Measurements from ENCODE around the gene EIF2AK3.

EIF2AK3 gene

GRCh38 chr2:88590998-88591613 is 36.2 kb downstream of the EIF2AK3 start:
- H3K4me3 ChIP-seq (ENCODE audit: low read depth, low read length), result no peak overlapping the region
- TF ChIP-seq, protein P1, sequence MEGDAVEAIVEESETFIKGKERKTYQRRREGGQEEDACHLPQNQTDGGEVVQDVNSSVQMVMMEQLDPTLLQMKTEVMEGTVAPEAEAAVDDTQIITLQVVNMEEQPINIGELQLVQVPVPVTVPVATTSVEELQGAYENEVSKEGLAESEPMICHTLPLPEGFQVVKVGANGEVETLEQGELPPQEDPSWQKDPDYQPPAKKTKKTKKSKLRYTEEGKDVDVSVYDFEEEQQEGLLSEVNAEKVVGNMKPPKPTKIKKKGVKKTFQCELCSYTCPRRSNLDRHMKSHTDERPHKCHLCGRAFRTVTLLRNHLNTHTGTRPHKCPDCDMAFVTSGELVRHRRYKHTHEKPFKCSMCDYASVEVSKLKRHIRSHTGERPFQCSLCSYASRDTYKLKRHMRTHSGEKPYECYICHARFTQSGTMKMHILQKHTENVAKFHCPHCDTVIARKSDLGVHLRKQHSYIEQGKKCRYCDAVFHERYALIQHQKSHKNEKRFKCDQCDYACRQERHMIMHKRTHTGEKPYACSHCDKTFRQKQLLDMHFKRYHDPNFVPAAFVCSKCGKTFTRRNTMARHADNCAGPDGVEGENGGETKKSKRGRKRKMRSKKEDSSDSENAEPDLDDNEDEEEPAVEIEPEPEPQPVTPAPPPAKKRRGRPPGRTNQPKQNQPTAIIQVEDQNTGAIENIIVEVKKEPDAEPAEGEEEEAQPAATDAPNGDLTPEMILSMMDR (IDR thresholded peaks at IDR 0.05; ENCODE audit: low read depth, low read length, missing control alignments), result peak; percentile 65
- DNase-seq (ENCODE audit: low read depth), result peak; percentile 56

DNA sequence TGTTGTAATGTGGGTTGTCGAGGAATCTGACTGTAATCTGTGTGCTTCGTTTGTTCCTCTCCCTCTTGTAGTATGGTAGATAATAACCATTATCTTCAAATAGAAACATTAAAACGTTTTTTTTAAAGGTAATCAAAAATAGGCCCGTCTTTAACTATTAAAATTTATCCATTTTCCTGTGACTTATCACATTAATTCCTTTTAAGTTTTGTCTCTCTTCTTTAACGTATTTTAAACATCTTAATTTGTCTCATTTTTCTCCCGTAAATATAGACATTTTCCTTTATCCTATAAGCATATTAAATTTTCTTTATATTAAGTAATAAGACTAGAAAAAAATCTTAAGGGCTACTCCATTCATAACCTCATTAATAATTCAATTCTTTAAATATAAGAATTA is 41.3 kb downstream of the EIF2AK3 start:
- TF ChIP-seq, protein P1 (IDR thresholded peaks at IDR 0.05; ENCODE audit: low read depth, low read length, missing control alignments), result no peak
- DNase-seq (ENCODE audit: low read depth), result no peak
- no peak overlapping the region for H3K4me3 ChIP-seq (ENCODE audit: low read depth, low read length)

GRCh38 chr2:88582030-88582429 is 45.2 kb downstream of the EIF2AK3 start:
- TF ChIP-seq, protein P1 (IDR thresholded peaks at IDR 0.05; ENCODE audit: low read depth, low read length, missing control alignments), result no peak
- no peak for DNase-seq (ENCODE audit: low read depth)

GRCh38 chr2:88580088-88580487 is 47.2 kb downstream of the EIF2AK3 start:
- TF ChIP-seq, protein P1 (IDR thresholded peaks at IDR 0.05; ENCODE audit: low read depth, low read length, missing control alignments), result no peak
- no peak for DNase-seq (ENCODE audit: low read depth)
- no peak overlapping the region for H3K4me3 ChIP-seq (ENCODE audit: low read depth, low read length)

More at GRCh38 chr2:88582030-88582429, 45.2 kb downstream of the EIF2AK3 start:
- H3K4me3 ChIP-seq (ENCODE audit: low read depth, low read length), result no peak overlapping the region

DNA sequence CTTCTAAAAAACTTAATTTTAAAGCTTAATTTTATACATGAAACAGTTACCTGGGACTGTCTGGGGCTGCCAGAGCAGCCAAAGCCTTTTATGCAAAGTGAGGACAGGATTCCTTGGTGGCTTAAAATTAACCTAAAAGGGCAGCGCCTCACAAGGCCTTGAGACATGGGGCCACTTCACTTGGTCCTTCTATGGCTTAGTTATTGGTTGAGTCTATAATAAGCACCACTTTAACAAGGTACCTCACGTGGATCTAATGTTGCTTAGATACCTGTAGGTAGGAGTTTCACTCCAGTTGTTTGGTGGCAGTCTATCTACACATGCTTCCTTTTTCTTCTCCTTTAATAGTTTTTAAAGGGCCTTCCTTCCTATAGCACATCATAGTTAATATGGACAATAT is 51.6 kb downstream of the EIF2AK3 start:
- DNase-seq (ENCODE audit: low read depth), result no peak
- TF ChIP-seq, protein P1 (IDR thresholded peaks at IDR 0.05; ENCODE audit: low read depth, low read length, missing control alignments), result no peak
- no peak overlapping the region for H3K4me3 ChIP-seq (ENCODE audit: low read depth, low read length)

GRCh38 chr2:88575051-88575450 is 52.2 kb downstream of the EIF2AK3 start:
- H3K4me3 ChIP-seq (ENCODE audit: low read depth, low read length), result no peak overlapping the region
- DNase-seq (ENCODE audit: low read depth), result no peak
- TF ChIP-seq, protein P1 (IDR thresholded peaks at IDR 0.05; ENCODE audit: low read depth, low read length, missing control alignments), result no peak

DNA sequence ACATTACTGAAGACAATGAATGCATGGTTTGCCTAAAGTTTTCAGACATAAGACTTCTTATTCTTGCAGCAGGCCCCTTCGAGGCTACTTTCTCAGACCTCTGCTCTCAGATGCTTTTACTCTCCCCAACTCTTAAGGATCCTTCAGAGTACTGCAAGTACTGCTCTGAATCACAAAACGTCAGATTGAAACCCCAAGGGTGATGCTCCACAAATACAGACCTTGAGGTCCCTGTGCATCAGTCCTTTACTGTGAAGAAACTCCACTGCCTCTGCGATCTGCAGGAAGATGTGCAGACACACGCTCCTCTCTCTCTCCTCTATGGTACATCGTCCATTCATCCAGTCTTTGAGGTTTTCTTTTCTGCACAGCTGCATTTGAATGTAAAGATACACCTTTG is 52.8 kb downstream of the EIF2AK3 start:
- DNase-seq (ENCODE audit: low read depth), result peak; percentile 33

More for the DNA sequence above, 52.8 kb downstream of the EIF2AK3 start:
- H3K4me3 ChIP-seq (ENCODE audit: low read depth, low read length), result no peak overlapping the region
- TF ChIP-seq, protein P1 (IDR thresholded peaks at IDR 0.05; ENCODE audit: low read depth, low read length, missing control alignments), result no peak

All from GM12864 (cell line).